ENCODE data around the gene OR6C2. TPM values are rescaled to one million over a fixed set of nuclear protein-coding genes. Genes with fewer than 3 reads are reported as not detected.
"Not testable (repeated sequence)": the region's sequence is repeated elsewhere in the genome, so short reads cannot be mapped to it uniquely, and the experiment has no call there.

Gene OR6C2
- total RNA-seq, 4 donors from 2014 or later, result not detected

DNA sequence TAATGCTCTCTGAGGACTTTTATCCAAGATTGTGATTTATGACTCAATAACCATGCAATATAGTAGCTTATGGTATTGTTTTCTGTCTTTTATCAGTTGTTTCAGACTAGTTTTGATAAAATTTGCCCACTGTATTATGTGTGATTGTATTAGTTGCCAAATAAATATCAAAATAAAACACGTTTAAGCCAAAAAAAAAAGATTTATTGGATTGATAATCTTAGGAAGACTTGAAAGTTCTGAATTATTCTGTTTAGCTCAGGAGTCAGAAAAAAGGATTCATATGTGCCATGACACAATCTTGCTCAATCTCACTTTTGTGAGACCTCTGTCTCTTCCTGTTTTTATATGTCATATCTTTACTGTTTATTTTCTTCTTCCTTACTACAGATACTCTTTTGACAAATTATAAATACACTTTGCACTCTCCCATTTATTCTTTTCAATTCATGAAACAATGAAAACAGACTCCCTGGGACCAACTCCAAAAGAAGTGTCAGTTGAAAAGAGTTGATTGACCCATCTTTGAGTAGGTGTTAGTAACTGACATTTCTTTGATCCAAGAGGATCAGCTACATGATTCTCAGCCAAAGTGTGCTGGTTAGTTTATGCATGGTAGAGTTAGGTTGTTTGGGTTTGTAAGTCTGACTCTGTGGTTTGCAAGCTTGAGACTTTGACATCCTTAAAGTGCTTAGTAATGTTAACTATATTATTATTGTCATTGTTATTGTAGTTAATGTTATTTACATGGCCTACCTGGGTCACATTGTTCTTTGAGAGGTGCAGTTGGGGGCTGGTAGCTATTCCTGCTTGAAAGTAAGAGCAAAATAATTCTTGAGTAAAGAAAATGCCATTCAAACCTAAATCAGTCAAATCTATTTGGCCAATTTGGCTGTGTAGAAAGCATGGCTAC lies 15.3 kb upstream of the OR6C2 start:
- Histone ChIP-seq H3K9me3 (no peaks in the 10 kb centered on the region), H3K27ac (no peak overlapping the region), H3K27me3 (no peaks in the 10 kb centered on the region), H3K4me1 (no peaks in the 10 kb centered on the region), H3K36me3 (no peaks in the 10 kb centered on the region), H3K4me3 (no peak overlapping the region)
- no peak for ATAC-seq
- TF ChIP-seq, protein P1, sequence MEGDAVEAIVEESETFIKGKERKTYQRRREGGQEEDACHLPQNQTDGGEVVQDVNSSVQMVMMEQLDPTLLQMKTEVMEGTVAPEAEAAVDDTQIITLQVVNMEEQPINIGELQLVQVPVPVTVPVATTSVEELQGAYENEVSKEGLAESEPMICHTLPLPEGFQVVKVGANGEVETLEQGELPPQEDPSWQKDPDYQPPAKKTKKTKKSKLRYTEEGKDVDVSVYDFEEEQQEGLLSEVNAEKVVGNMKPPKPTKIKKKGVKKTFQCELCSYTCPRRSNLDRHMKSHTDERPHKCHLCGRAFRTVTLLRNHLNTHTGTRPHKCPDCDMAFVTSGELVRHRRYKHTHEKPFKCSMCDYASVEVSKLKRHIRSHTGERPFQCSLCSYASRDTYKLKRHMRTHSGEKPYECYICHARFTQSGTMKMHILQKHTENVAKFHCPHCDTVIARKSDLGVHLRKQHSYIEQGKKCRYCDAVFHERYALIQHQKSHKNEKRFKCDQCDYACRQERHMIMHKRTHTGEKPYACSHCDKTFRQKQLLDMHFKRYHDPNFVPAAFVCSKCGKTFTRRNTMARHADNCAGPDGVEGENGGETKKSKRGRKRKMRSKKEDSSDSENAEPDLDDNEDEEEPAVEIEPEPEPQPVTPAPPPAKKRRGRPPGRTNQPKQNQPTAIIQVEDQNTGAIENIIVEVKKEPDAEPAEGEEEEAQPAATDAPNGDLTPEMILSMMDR (IDR thresholded peaks at IDR 0.05), result no peak
- TF ChIP-seq POLR2A (IDR thresholded peaks at IDR 0.05), result no peak
- TF ChIP-seq EP300 (IDR thresholded peaks at IDR 0.05), result no peak
- TF ChIP-seq POLR2AphosphoS5 (IDR thresholded peaks at IDR 0.05), result no peak
- WGBS, 2 donors (ENCODE audit: low coverage in 1 of 2), result 7 to 32% methylated on average over 1 of the region's 1 CpG

- H3K36me3 ChIP-seq, H3K4me1 ChIP-seq, H3K27me3 ChIP-seq, ATAC-seq, H3K27ac ChIP-seq, H3K4me3 ChIP-seq: not testable (repeated sequence)
- peaks cover 0 to 18% (median 0%) of the 10 kb centered on the region in 3 donors for H3K9me3 ChIP-seq
- 72 to 85% methylated on average over 4 to 5 of the region's 5 CpGs for whole genome bisulfite sequencing, 2 donors (ENCODE audit: low coverage in 1 of 2)
These were observed 2.6 kb upstream of the OR6C2 start for GRCh38 chr12:55441233-55441632.

GRCh38 chr12:55445357-55445756 lies 1.5 kb downstream of the OR6C2 start:
- Histone ChIP-seq H3K27ac (no peak overlapping the region), H3K4me1 (no peaks in the 10 kb centered on the region), H3K4me3 (no peak overlapping the region), H3K9me3 (peaks cover 0 to 15% (median 0%) of the 10 kb centered on the region in 3 donors), H3K27me3 (no peaks in the 10 kb centered on the region), H3K36me3 (no peaks in the 10 kb centered on the region)
- WGBS, 2 donors (ENCODE audit: low coverage in 1 of 2), result 86 to 100% methylated on average over 1 of the region's 1 CpG
- no peak for ATAC-seq
- TF ChIP-seq POLR2AphosphoS5 (IDR thresholded peaks at IDR 0.05) (no peak), EP300 (IDR thresholded peaks at IDR 0.05) (no peak), POLR2A (IDR thresholded peaks at IDR 0.05) (no peak)
- TF ChIP-seq, protein P1 (IDR thresholded peaks at IDR 0.05), result no peak

GRCh38 chr12:55446326-55446725 lies 2.5 kb downstream of the OR6C2 start:
- H3K36me3 ChIP-seq, result no peaks in the 10 kb centered on the region
- 74 to 80% methylated on average over 1 to 5 of the region's 5 CpGs for WGBS, 2 donors (ENCODE audit: low coverage in 1 of 2)

GRCh38 chr12:55448825-55449224 lies 4.9 kb downstream of the OR6C2 start:
- ATAC-seq, result no peak
- H3K27ac ChIP-seq, result no peak overlapping the region
- no peaks in the 10 kb centered on the region for H3K4me1 ChIP-seq
- H3K36me3 ChIP-seq, result no peaks in the 10 kb centered on the region
- H3K9me3 ChIP-seq, result no peaks in the 10 kb centered on the region
- no peak overlapping the region for H3K4me3 ChIP-seq
- TF ChIP-seq POLR2A (IDR thresholded peaks at IDR 0.05) (no peak), EP300 (IDR thresholded peaks at IDR 0.05) (no peak), POLR2AphosphoS5 (IDR thresholded peaks at IDR 0.05) (no peak)
- TF ChIP-seq, protein P1 (IDR thresholded peaks at IDR 0.05), result no peak
- H3K27me3 ChIP-seq, result no peaks in the 10 kb centered on the region

More at GRCh38 chr12:55446326-55446725, 2.5 kb downstream of the OR6C2 start:
- no peak overlapping the region for H3K27ac ChIP-seq
- H3K4me1 ChIP-seq, result no peaks in the 10 kb centered on the region
- no peak overlapping the region for H3K4me3 ChIP-seq
- peaks cover 0 to 5% (median 0%) of the 10 kb centered on the region in 3 donors for H3K9me3 ChIP-seq
- no peaks in the 10 kb centered on the region for H3K27me3 ChIP-seq
- TF ChIP-seq POLR2A (IDR thresholded peaks at IDR 0.05) (no peak), POLR2AphosphoS5 (IDR thresholded peaks at IDR 0.05) (no peak), EP300 (IDR thresholded peaks at IDR 0.05) (no peak)
- TF ChIP-seq, protein P1 (IDR thresholded peaks at IDR 0.05), result no peak
- ATAC-seq, result no peak

GRCh38 chr12:55464926-55465325 lies 21.1 kb downstream of the OR6C2 start:
- WGBS, 2 donors (ENCODE audit: low coverage in 1 of 2), result 89% methylated on average over 1 of the region's 1 CpG; no CpG with 5 or more reads in 1 of the 2 donors

More at GRCh38 chr12:55464926-55465325, 21.1 kb downstream of the OR6C2 start:
- not testable (repeated sequence) for ATAC-seq, H3K27me3 ChIP-seq, H3K36me3 ChIP-seq, H3K9me3 ChIP-seq, H3K4me1 ChIP-seq, H3K27ac ChIP-seq, H3K4me3 ChIP-seq

Measured in gastroesophageal sphincter (tissue), 4 donors.